ENCODE measurements around the gene RFTN1. TPM values are rescaled to one million over a fixed set of nuclear protein-coding genes. Genes with fewer than 3 reads are reported as not detected.

RFTN1 gene
- total RNA-seq, 4 donors from 2014 or later = 11.2 to 39.5 (median 25.6) TPM

DNA sequence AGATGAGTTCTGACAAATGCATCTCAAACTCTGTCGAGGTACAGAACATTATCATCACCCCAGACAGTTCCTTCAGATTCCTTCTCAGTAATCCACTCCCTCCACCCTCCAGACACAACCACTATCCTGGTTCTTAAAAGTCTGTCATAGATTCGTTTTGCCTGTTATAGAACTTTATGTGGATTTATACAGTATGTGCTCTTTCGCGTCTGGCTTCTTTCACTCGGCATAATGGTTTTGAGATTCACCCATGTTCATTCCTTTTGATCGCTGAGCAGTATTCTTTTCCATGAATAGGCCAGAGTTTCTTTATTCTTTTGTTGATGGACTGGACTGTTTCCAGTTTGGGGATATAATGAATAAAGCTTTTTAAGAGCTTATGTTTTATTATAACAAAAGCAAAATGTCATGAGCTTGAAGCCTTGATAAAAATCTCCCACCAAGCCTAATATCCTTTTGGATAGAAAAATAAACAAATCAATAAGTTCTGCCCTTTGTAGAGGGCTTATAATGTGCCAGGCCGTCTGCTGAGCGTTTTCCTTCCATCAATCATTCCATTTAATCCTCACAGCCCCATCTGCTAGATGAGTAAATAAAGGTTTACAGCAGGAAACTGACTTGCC, 21.3 kb upstream of the RFTN1 start:
- no peak for DNase-seq (ENCODE audit: low spot score in 2 of 2)
- intact Hi-C loops (cut with DNase I; ENCODE audit: low total_unique reads) = no loop called here

DNA sequence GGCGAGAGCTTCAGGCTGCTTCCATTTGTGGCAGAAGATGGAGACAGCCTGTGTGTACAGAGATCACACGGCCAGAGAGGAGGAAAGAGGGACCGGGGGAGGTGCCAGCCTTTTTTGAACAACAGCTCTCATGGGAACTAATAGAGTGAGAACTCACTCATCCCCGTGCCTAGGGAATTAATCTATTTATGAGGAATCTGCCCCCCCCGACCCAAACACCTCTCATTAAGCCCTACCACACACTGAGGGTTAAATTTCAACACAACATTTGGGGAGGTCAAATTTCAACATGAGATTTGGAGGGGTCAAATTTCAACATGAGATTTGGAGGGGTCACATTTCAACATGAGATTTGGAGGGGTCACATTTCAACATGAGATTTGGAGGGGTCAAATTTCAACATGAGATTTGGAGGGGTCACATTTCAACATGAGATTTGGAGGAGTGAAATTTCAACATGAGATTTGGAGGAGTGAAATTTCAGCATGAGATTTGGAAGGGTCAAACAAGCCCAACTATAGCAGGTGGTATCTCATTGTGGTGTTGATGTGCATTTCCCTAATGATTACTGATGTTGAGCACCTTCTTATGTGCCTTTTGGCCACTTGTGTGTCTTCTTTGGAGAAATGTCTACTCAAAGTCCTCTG, 20.6 kb upstream of the RFTN1 start:
- DNase-seq (ENCODE audit: low spot score in 2 of 2) = no peak
- WGBS, 2 donors = 59 to 64% methylated on average over 5 of the region's 5 CpGs
- H3K4me3 ChIP-seq (ENCODE audit: low read depth, poor library complexity, severe bottlenecking) = no peak overlapping the region
- TF ChIP-seq, protein P1, sequence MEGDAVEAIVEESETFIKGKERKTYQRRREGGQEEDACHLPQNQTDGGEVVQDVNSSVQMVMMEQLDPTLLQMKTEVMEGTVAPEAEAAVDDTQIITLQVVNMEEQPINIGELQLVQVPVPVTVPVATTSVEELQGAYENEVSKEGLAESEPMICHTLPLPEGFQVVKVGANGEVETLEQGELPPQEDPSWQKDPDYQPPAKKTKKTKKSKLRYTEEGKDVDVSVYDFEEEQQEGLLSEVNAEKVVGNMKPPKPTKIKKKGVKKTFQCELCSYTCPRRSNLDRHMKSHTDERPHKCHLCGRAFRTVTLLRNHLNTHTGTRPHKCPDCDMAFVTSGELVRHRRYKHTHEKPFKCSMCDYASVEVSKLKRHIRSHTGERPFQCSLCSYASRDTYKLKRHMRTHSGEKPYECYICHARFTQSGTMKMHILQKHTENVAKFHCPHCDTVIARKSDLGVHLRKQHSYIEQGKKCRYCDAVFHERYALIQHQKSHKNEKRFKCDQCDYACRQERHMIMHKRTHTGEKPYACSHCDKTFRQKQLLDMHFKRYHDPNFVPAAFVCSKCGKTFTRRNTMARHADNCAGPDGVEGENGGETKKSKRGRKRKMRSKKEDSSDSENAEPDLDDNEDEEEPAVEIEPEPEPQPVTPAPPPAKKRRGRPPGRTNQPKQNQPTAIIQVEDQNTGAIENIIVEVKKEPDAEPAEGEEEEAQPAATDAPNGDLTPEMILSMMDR (IDR thresholded peaks at IDR 0.05) = no peak
- TF ChIP-seq POLR2A (IDR thresholded peaks at IDR 0.05) = no peak
- intact Hi-C loops (cut with DNase I; ENCODE audit: low total_unique reads) = no loop called here

More for the DNA sequence above, 21.3 kb upstream of the RFTN1 start:
- no peak overlapping the region for H3K4me3 ChIP-seq (ENCODE audit: low read depth, poor library complexity, severe bottlenecking)
- WGBS, 2 donors = 66 to 77% methylated on average over 8 of the region's 8 CpGs
- no peak for TF ChIP-seq POLR2A (IDR thresholded peaks at IDR 0.05)
- TF ChIP-seq, protein P1 (IDR thresholded peaks at IDR 0.05) = no peak

DNA sequence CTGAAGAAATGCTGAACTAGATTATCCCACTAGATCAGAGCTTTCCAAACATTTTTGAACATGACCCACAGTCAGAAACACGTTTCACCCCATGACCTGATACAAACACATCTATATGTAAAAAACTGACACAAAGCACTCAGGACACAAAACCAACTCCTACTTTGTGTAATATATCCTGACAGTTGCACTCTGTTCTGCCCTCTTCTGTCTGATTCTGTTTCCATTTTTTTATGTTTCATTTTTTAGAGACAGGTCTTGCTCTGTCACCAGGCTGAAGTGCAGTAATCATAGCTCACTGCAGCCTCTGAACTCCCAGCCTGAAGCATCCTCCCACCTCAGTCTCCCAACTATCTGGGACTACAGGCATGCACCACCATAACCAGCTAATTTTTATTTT, 15.8 kb upstream of the RFTN1 start:
- WGBS, 2 donors = 64 to 67% methylated on average over 1 of the region's 1 CpG
- TF ChIP-seq, protein P1 (IDR thresholded peaks at IDR 0.05) = no peak
- TF ChIP-seq POLR2A (IDR thresholded peaks at IDR 0.05) = no peak
- no peak overlapping the region for H3K4me3 ChIP-seq (ENCODE audit: low read depth, poor library complexity, severe bottlenecking)
- DNase-seq (ENCODE audit: low spot score in 2 of 2) = no peak
- intact Hi-C loops (cut with DNase I; ENCODE audit: low total_unique reads) = no loop called here

DNA sequence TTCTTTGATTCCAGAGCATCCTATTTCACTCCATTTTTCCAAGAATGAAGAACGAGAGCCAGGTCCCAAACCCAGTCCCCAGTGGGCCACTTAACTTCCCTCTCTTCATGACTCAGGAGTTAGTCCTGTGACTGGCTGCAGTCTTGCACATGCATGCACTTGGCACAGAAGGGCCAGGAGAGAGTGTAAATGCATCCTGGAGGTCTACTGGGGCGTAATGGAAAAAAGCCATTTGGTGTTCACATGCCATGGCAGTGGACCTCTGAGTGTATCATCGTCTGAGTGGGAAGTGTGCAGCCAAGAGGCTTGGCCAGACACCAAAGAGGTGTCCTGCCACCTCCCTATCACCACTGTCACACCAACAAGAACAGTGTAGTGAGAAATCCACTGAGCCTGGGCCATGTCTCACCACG, 15.1 kb upstream of the RFTN1 start:
- no peak for TF ChIP-seq POLR2A (IDR thresholded peaks at IDR 0.05)
- TF ChIP-seq, protein P1 (IDR thresholded peaks at IDR 0.05) = no peak
- intact Hi-C loops (cut with DNase I; ENCODE audit: low total_unique reads) = no loop called here
- 68 to 71% methylated on average over 4 of the region's 4 CpGs for WGBS, 2 donors
- H3K4me3 ChIP-seq (ENCODE audit: low read depth, poor library complexity, severe bottlenecking) = no peak overlapping the region
- DNase-seq (ENCODE audit: low spot score in 2 of 2) = no peak

DNA sequence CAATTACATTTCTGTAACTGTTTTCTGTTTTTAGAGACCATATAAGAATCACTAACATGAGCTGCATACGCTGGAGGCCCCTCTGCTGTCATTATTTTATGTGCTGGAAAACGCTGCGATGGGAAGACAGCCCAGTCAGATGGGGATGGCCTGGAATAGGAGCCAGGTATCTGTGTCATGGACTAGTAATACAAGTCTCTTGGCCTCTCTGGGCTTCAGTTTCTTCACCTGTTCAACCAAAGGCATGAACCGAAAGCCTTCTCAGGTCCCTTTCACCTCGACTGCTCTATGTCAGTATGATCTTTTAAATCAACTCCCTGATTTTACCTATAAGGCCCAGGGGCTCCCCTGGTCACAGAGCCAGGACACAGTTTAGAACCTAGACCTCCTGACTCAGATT, 14.6 kb upstream of the RFTN1 start:
- WGBS, 2 donors = 91 to 95% methylated on average over 5 of the region's 5 CpGs
- DNase-seq (ENCODE audit: low spot score in 2 of 2) = no peak
- intact Hi-C loops (cut with DNase I; ENCODE audit: low total_unique reads) = no loop called here
- TF ChIP-seq, protein P1 (IDR thresholded peaks at IDR 0.05) = no peak
- no peak for TF ChIP-seq POLR2A (IDR thresholded peaks at IDR 0.05)
- H3K4me3 ChIP-seq (ENCODE audit: low read depth, poor library complexity, severe bottlenecking) = no peak overlapping the region

Measured in lower leg skin (tissue), 4 donors.